Esophagus muscularis mucosa (tissue), 4 donors: ENCODE results near the gene SERPINB1. TPM values are rescaled to one million over a fixed set of nuclear protein-coding genes. Genes with fewer than 3 reads are reported as not detected.

Experiments used
- DNase-seq: peaks from one replicate; pipeline ENCODE4 v3.0.0-alpha.2; 2017; ENCODE audit errors: extremely low spot score
- H3K27ac ChIP-seq, 4 donors: fragments of 200-600 bp; sonication (generic); replicated peaks in 1 of 4; 1 replicate in 3 of 4; 2 replicates in 1 of 4; pipeline ENCODE4 v1.5.1; 2016 to 2019; ENCODE audit warnings: mild to moderate bottlenecking in 1 of 4
- H3K27me3 ChIP-seq, 4 donors: fragments of 200-600 bp; sonication (generic); one replicate each; pipeline versions ENCODE4 v1.5.1 to v1.6.0; 2016 to 2019
- H3K36me3 ChIP-seq, 4 donors: fragments of 200-600 bp; sonication (generic); one replicate each; pipeline ENCODE4 v1.5.1; 2016 to 2019
- H3K4me1 ChIP-seq, 4 donors: fragments of 200-600 bp; sonication (generic); one replicate each; pipeline ENCODE4 v1.5.1; 2016 to 2019
- H3K4me3 ChIP-seq, 4 donors: fragments of 200-600 bp; sonication (generic); 1 replicate in 2 of 4; 2 replicates in 2 of 4; pipeline ENCODE4 v1.5.1; 2016 to 2019; ENCODE audit warnings: mild to moderate bottlenecking in 4 of 4, moderate library complexity in 1 of 4
- H3K9me3 ChIP-seq, 4 donors: fragments of 200-600 bp; sonication (generic); 1 replicate in 3 of 4; 2 replicates in 1 of 4; pipeline ENCODE4 v1.5.1; 2016 to 2019
- CTCF ChIP-seq, 3 experiments: fragments of 200-600 bp in 2 of 3; fragments of 450-650 bp in 1 of 3; sonication (generic) in 2 of 3; IDR thresholded peaks; one replicate each; pipeline ENCODE4 v1.5.1; 2017 to 2019; ENCODE audit warnings: antibody characterized with exemption in 3 of 3, mild to moderate bottlenecking in 2 of 3, moderate library complexity in 1 of 3
- EP300 ChIP-seq: sonication (generic); formaldehyde crosslinking; IDR thresholded peaks from one replicate; pipeline ENCODE4 v1.6.1; 2017; ENCODE audit warnings: antibody characterized with exemption
- POLR2A ChIP-seq: fragments of 450-650 bp; IDR thresholded peaks from one replicate; pipeline ENCODE4 v1.6.1; 2017; ENCODE audit warnings: antibody characterized with exemption, moderate library complexity, mild to moderate bottlenecking, low read depth
- POLR2AphosphoS5 ChIP-seq, 2 donors: sonication (generic); formaldehyde crosslinking; IDR thresholded peaks; one replicate each; pipeline ENCODE4 v1.6.1; 2017; ENCODE audit warnings: antibody characterized with exemption in 2 of 2
- WGBS: methylation state at CpG from one replicate; pipeline ENCODE4 v1.1.5; 2018; 5-methylcytosine and 5-hydroxymethylcytosine counted together
- intact Hi-C: fragments of 100-400 bp; cut with DNase I; formaldehyde crosslinking; loops from one replicate; pipeline ENCODE4 v1.15.1; 2023
- total RNA-seq, 4 donors: library from RNA; depleted of rRNA; stranded (reverse); fragments of >200 nt; gene quantifications; one replicate each; pipeline versions ENCODE4 v1.1.0 to v1.2.1, GENCODE V29; 2016

SERPINB1 gene
- total RNA-seq, 4 donors from 2014 or later: 23.3 to 123 (median 29.9) TPM

- Histone ChIP-seq H3K9me3 (no peaks in the 10 kb centered on the region), H3K27ac (peak overlapping the region in 2 of 4 donors; percentile 3 to 6), H3K27me3 (no peaks in the 10 kb centered on the region), H3K4me1 (peaks cover 0 to 17% (median 4%) of the 10 kb centered on the region in 4 donors), H3K4me3 (no peak overlapping the region), H3K36me3 (no peaks in the 10 kb centered on the region)
- no peak for TF ChIP-seq POLR2AphosphoS5 (IDR thresholded peaks at IDR 0.05)
- TF ChIP-seq POLR2A: no peak
- no peak for TF ChIP-seq EP300
- no peak for TF ChIP-seq CTCF (IDR thresholded peaks at IDR 0.05)
- WGBS: 47% methylated on average over 8 of the region's 8 CpGs
- intact Hi-C loops: no loop called here
- DNase-seq: peak; percentile 57
Observed at GRCh38 chr6:2866171-2866846, 24.6 kb upstream of the SERPINB1 start.

- intact Hi-C loops: no loop called here
Observed at GRCh38 chr6:2865694-2866151, 24.1 kb upstream of the SERPINB1 start.

GRCh38 chr6:2865270-2865669 lies 23.6 kb upstream of the SERPINB1 start:
- WGBS: 90% methylated on average over 7 of the region's 7 CpGs
- no peak overlapping the region for H3K4me3 ChIP-seq
- H3K27me3 ChIP-seq: no peaks in the 10 kb centered on the region
- DNase-seq: peak; percentile 8
- no peak for TF ChIP-seq POLR2AphosphoS5 (IDR thresholded peaks at IDR 0.05)
- H3K27ac ChIP-seq: peak overlapping the region in 1 of 4 donors; percentile 6
- intact Hi-C loops: no loop called here
- no peaks in the 10 kb centered on the region for H3K36me3 ChIP-seq
- peaks cover 0 to 17% (median 4%) of the 10 kb centered on the region in 4 donors for H3K4me1 ChIP-seq
- no peaks in the 10 kb centered on the region for H3K9me3 ChIP-seq

More at GRCh38 chr6:2865694-2866151, 24.1 kb upstream of the SERPINB1 start:
- Histone ChIP-seq H3K27me3 (no peaks in the 10 kb centered on the region), H3K27ac (peak overlapping the region in 2 of 4 donors; percentile 3 to 6), H3K4me3 (no peak overlapping the region), H3K36me3 (no peaks in the 10 kb centered on the region), H3K4me1 (peaks cover 0 to 17% (median 4%) of the 10 kb centered on the region in 4 donors), H3K9me3 (no peaks in the 10 kb centered on the region)
- WGBS: 56% methylated on average over 4 of the region's 4 CpGs
- TF ChIP-seq EP300: no peak
- TF ChIP-seq CTCF (IDR thresholded peaks at IDR 0.05): no peak
- TF ChIP-seq POLR2A: no peak
- no peak for TF ChIP-seq POLR2AphosphoS5 (IDR thresholded peaks at IDR 0.05)
- DNase-seq: peak; percentile 24

GRCh38 chr6:2863901-2864300 lies 22.2 kb upstream of the SERPINB1 start:
- Histone ChIP-seq H3K27ac (no peak overlapping the region), H3K4me3 (no peak overlapping the region), H3K27me3 (no peaks in the 10 kb centered on the region), H3K36me3 (no peaks in the 10 kb centered on the region), H3K9me3 (no peaks in the 10 kb centered on the region), H3K4me1 (peaks cover 0 to 19% (median 6%) of the 10 kb centered on the region in 4 donors)
- TF ChIP-seq POLR2AphosphoS5 (IDR thresholded peaks at IDR 0.05) (no peak), CTCF (IDR thresholded peaks at IDR 0.05) (no peak)
- intact Hi-C loops: no loop called here
- WGBS: 87% methylated on average over 2 of the region's 2 CpGs
- DNase-seq: peak; percentile 75

GRCh38 chr6:2862712-2863181 lies 21.1 kb upstream of the SERPINB1 start:
- no peaks in the 10 kb centered on the region for H3K36me3 ChIP-seq
- no peaks in the 10 kb centered on the region for H3K27me3 ChIP-seq
- TF ChIP-seq EP300 (no peak), CTCF (IDR thresholded peaks at IDR 0.05) (no peak), POLR2A (no peak), POLR2AphosphoS5 (IDR thresholded peaks at IDR 0.05) (no peak)
- intact Hi-C loops: no loop called here
- H3K9me3 ChIP-seq: no peaks in the 10 kb centered on the region
- 61% methylated on average over 3 of the region's 3 CpGs for WGBS
- peaks cover 6 to 31% (median 17%) of the 10 kb centered on the region in 4 donors for H3K4me1 ChIP-seq
- no peak overlapping the region for H3K27ac ChIP-seq
- no peak overlapping the region for H3K4me3 ChIP-seq
- peak; percentile 42 for DNase-seq
